BE2C (cell line): ENCODE data around the gene GID4.

Experiments used
- DNase-seq: peaks from one replicate; pipeline ENCODE4 v3.0.0-alpha.2; 2020
- H3K27me3 ChIP-seq: fragments of 250-450 bp; sonication (Bioruptor Pico); 2 replicates; pipeline ENCODE4 v1.5.1; 2020; ENCODE audit warnings: mild to moderate bottlenecking
- H3K36me3 ChIP-seq: fragments of 250-450 bp; sonication (Bioruptor Pico); 2 replicates; pipeline ENCODE4 v1.5.1; 2020; ENCODE audit warnings: mild to moderate bottlenecking
- H3K4me1 ChIP-seq: fragments of 250-450 bp; sonication (Bioruptor Pico); 2 replicates; pipeline ENCODE4 v1.5.1; 2020
- H3K4me3 ChIP-seq: 2 replicates; pipeline ENCODE4 v1.5.1; 2011; ENCODE audit warnings: low read depth, low read length
- H3K9me3 ChIP-seq: fragments of 250-450 bp; sonication (Bioruptor Pico); 2 replicates; pipeline ENCODE4 v1.5.1; 2020
- TF ChIP-seq, protein P1 (sequence below): IDR thresholded peaks from 2 replicates; pipeline ENCODE4 v1.5.1; 2012; ENCODE audit warnings: mild to moderate bottlenecking, low read depth, low read length

The GID4 gene

DNA sequence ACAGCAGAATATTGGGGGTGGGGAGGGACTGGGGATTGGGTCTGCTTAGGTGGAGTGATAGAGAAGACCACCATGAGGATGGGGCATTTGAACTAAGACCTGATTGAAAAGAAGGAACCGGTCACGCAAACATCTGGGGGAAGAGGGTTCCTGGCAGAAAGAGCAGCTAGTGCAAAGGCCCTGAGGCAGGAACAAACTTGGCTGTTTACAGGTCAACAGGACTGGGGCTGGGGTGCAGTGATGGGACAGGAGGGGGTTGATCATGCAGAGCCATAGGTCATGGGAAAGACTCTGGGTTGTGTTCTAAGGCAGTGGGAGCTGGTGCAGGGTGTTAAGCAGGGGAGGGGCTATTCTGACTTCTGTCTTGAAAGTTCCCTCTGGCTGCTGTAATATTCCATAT, 50.4 kb downstream of the GID4 start:
- Histone ChIP-seq H3K4me1 (no peaks in the 10 kb centered on the region), H3K27me3 (no peaks in the 10 kb centered on the region), H3K9me3 (no peaks in the 10 kb centered on the region), H3K36me3 (peaks cover 9% of the 10 kb centered on the region), H3K4me3 (no peak overlapping the region)
- TF ChIP-seq, protein P1, sequence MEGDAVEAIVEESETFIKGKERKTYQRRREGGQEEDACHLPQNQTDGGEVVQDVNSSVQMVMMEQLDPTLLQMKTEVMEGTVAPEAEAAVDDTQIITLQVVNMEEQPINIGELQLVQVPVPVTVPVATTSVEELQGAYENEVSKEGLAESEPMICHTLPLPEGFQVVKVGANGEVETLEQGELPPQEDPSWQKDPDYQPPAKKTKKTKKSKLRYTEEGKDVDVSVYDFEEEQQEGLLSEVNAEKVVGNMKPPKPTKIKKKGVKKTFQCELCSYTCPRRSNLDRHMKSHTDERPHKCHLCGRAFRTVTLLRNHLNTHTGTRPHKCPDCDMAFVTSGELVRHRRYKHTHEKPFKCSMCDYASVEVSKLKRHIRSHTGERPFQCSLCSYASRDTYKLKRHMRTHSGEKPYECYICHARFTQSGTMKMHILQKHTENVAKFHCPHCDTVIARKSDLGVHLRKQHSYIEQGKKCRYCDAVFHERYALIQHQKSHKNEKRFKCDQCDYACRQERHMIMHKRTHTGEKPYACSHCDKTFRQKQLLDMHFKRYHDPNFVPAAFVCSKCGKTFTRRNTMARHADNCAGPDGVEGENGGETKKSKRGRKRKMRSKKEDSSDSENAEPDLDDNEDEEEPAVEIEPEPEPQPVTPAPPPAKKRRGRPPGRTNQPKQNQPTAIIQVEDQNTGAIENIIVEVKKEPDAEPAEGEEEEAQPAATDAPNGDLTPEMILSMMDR = no peak
- no peak for DNase-seq

DNA sequence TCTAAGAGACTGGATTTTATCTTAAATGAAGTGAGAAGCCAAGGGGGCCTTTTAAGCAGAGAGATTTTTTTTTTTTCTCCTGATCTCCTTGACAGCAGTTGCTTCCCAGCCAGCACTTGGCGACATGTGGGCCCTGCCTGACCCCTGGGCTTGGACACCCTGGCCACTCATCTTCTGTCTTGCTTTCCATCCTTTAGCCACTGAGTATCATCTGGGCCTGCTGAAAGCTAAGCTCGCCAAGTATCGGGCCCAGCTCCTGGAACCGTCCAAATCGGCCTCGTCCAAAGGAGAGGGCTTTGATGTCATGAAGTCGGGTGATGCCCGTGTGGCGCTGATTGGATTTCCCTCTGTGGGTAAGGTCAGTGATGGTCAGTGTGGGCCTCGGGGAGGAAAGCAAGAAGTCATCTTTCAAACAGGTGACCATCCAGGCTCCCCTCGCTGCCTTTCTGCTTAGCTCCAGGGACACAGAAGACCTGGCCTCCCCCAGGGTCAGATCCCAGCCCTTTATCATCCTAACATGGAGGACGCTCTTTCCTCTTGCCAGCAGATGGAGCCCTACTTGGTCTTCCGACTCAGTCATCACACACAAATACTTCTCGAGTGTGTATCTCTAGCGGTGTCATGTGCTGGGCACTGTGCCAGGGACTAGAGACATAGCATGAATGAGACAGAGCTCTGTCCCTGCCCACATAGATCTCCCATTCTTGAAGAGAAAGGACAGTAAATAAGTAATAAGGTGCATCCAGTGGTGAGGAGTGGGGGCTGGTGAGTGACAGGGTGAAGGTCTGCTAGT, 54.6 kb downstream of the GID4 start:
- H3K9me3 ChIP-seq = no peaks in the 10 kb centered on the region
- no peak overlapping the region for H3K4me3 ChIP-seq
- peaks cover 9% of the 10 kb centered on the region for H3K36me3 ChIP-seq
- TF ChIP-seq, protein P1 = peak; percentile 50
- no peaks in the 10 kb centered on the region for H3K27me3 ChIP-seq
- DNase-seq = peak; percentile 59
- no peaks in the 10 kb centered on the region for H3K4me1 ChIP-seq

- no peaks in the 10 kb centered on the region for H3K27me3 ChIP-seq
- TF ChIP-seq, protein P1 = no peak
- DNase-seq = no peak
- H3K9me3 ChIP-seq = no peaks in the 10 kb centered on the region
- no peaks in the 10 kb centered on the region for H3K4me1 ChIP-seq
- H3K4me3 ChIP-seq = no peak overlapping the region
- peaks cover 9% of the 10 kb centered on the region for H3K36me3 ChIP-seq
Observed at GRCh38 chr17:18094409-18094807, 55.2 kb downstream of the GID4 start.

DNA sequence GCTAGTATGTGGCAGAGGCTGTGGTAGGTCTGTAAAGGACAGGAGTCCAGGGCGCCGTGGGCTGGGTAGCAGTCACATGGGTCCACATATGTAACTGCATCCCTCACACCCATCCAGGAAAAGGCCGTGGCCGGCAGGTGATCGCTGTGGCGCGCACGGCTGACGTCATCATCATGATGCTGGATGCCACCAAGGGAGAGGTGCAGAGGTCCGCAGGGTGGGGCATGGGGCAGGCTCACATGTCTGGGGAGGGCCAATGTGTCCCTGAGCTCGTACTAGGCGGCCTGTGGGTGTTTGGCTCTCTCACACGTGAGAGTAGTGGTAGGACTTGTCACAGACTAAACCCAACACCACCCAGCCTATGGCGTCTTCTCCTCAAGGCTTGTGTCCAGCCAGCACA, 60.3 kb downstream of the GID4 start:
- TF ChIP-seq, protein P1 = no peak
- Histone ChIP-seq H3K27me3 (no peaks in the 10 kb centered on the region), H3K4me1 (no peaks in the 10 kb centered on the region), H3K36me3 (no peaks in the 10 kb centered on the region; the same call in 1 of the 2 replicates), H3K9me3 (no peaks in the 10 kb centered on the region), H3K4me3 (no peak overlapping the region)
- DNase-seq = no peak

DNA sequence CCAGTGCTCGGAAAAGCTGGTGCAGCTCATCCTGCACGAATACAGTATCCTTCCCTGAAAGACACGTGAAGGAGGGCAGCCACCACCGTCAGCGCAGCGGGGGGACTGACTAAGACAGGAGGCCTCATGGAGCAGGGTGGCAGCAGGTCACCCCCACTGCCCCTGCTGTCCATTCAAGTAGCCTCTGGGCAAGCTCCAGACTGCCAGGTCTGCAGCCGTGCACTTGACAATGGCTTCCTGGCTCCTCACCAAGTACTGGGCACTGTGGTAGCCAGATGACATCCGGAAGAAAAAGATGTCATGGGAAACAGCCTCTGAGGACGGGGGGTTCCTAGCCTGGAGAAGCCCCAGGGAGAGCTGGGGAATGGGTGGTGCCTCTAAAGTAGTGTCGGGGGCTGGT, 61.4 kb downstream of the GID4 start:
- Histone ChIP-seq H3K4me1 (no peaks in the 10 kb centered on the region), H3K36me3 (no peaks in the 10 kb centered on the region; the same call in 1 of the 2 replicates), H3K27me3 (no peaks in the 10 kb centered on the region), H3K4me3 (no peak overlapping the region), H3K9me3 (no peaks in the 10 kb centered on the region)
- DNase-seq = no peak
- TF ChIP-seq, protein P1 = no peak

GRCh38 chr17:18101828-18102227, 62.6 kb downstream of the GID4 start:
- Histone ChIP-seq H3K4me3 (no peak overlapping the region), H3K4me1 (no peaks in the 10 kb centered on the region), H3K27me3 (no peaks in the 10 kb centered on the region), H3K36me3 (no peaks in the 10 kb centered on the region; the same call in 1 of the 2 replicates), H3K9me3 (no peaks in the 10 kb centered on the region)
- DNase-seq = no peak
- TF ChIP-seq, protein P1 = no peak
